Tibial artery (tissue), 4 donors: ENCODE measurements around the gene TAF7.
"Not testable (repeated sequence)": the region's sequence is repeated elsewhere in the genome, so short reads cannot be mapped to it uniquely, and the experiment has no call there.

Experiments
- DNase-seq, 2 donors: peaks; one replicate each; pipeline ENCODE4 v3.0.0-alpha.2; 2019
- H3K27ac ChIP-seq, 2 donors: fragments of 200-600 bp; sonication (generic) in 1 of 2; 1 replicate in 1 of 2; 2 replicates in 1 of 2; pipeline ENCODE4 v1.5.1; 2018 to 2019; ENCODE audit warnings: mild to moderate bottlenecking in 1 of 2
- H3K27me3 ChIP-seq, 2 donors: fragments of 200-600 bp; sonication (generic) in 1 of 2; one replicate each; pipeline versions ENCODE4 v1.5.1 to v1.6.0; 2016 to 2019
- H3K36me3 ChIP-seq, 3 donors: fragments of 200-600 bp; sonication (generic) in 2 of 3; one replicate each; pipeline ENCODE4 v1.5.1; 2016 to 2019; ENCODE audit warnings: mild to moderate bottlenecking in 2 of 3
- H3K4me1 ChIP-seq, 4 donors: fragments of 200-600 bp; sonication (generic) in 2 of 4; 1 replicate in 3 of 4; 2 replicates in 1 of 4; pipeline ENCODE4 v1.5.1; 2016 to 2019
- H3K4me3 ChIP-seq, 2 donors: fragments of 200-600 bp; sonication (generic) in 1 of 2; 1 replicate in 1 of 2; 2 replicates in 1 of 2; pipeline ENCODE4 v1.5.1; 2018 to 2019; ENCODE audit warnings: mild to moderate bottlenecking in 2 of 2
- H3K9me3 ChIP-seq, 3 donors: fragments of 200-600 bp; sonication (generic) in 1 of 3; one replicate each; pipeline ENCODE4 v1.5.1; 2016 to 2019
- CTCF ChIP-seq, 2 experiments: fragments of 200-600 bp in 1 of 2; fragments of 450-650 bp in 1 of 2; IDR thresholded peaks; one replicate each; pipeline ENCODE4 v1.5.1; 2017 to 2019; ENCODE audit warnings: antibody characterized with exemption in 2 of 2, mild to moderate bottlenecking in 1 of 2, moderate library complexity in 1 of 2
- intact Hi-C: fragments of 100-400 bp; cut with DNase I; formaldehyde crosslinking; loops from one replicate; pipeline ENCODE4 v1.15.0; 2023; ENCODE audit warnings: low total_unique reads

TAF7 gene

GRCh38 chr5:141354900-141355469 is 34.4 kb upstream of the TAF7 start, which contains the start of gene PCDHGA4:
PCDHGA4 (plus strand) TSS chr5:141355021; CDS start chr5:141355108, 87 bp downstream.
- H3K27me3 ChIP-seq: peaks cover 0 to 3% of the 10 kb centered on the region in 2 donors
- intact Hi-C loops: no loop called here
- no peak for TF ChIP-seq CTCF (IDR thresholded peaks at IDR 0.05)
- H3K9me3 ChIP-seq: peaks cover 0 to 100% (median 88%) of the 10 kb centered on the region in 3 donors
- peak within 1 kb of the TSS; percentile 32 to 43 for H3K4me3 ChIP-seq
- H3K4me1 ChIP-seq: no peaks in the 10 kb centered on the region
- H3K36me3 ChIP-seq: peaks cover 0 to 18% (median 7%) of the 10 kb centered on the region in 3 donors
- no peak within 1 kb of the TSS for H3K27ac ChIP-seq
- DNase-seq: no peak

- Histone ChIP-seq H3K36me3 (peaks cover 0 to 20% (median 14%) of the 10 kb centered on the region in 3 donors), H3K4me3 (no peak overlapping the region), H3K4me1 (no peaks in the 10 kb centered on the region), H3K9me3 (peaks cover 0 to 99% (median 87%) of the 10 kb centered on the region in 3 donors), H3K27me3 (peaks cover 0 to 3% of the 10 kb centered on the region in 2 donors), H3K27ac (no peak overlapping the region)
- intact Hi-C loops: no loop called here
- DNase-seq: no peak
- TF ChIP-seq CTCF (IDR thresholded peaks at IDR 0.05): no peak
These were observed 31.0 kb upstream of the TAF7 start for GRCh38 chr5:141351591-141351990.

GRCh38 chr5:141349917-141350619 is 29.5 kb upstream of the TAF7 start, which contains the start of gene PCDHGB1:
PCDHGB1 (plus strand) TSS chr5:141350099; CDS start chr5:141350261, 162 bp downstream.
- DNase-seq: no peak
- Histone ChIP-seq H3K27ac (no peak within 1 kb of the TSS), H3K9me3 (peaks cover 3 to 99% (median 87%) of the 10 kb centered on the region in 3 donors), H3K4me1 (no peaks in the 10 kb centered on the region), H3K27me3 (peaks cover 0 to 3% of the 10 kb centered on the region in 2 donors), H3K4me3 (peak within 1 kb of the TSS; percentile 20 to 34), H3K36me3 (peaks cover 0 to 20% (median 13%) of the 10 kb centered on the region in 3 donors)
- intact Hi-C loops: no loop called here
- peak; percentile 10 to 23 for TF ChIP-seq CTCF (IDR thresholded peaks at IDR 0.05)

GRCh38 chr5:141346017-141346416 is 25.4 kb upstream of the TAF7 start:
- H3K27ac ChIP-seq, H3K4me3 ChIP-seq, H3K27me3 ChIP-seq, H3K4me1 ChIP-seq, DNase-seq, intact Hi-C loops: not testable (repeated sequence)
- peaks cover 0 to 32% (median 26%) of the 10 kb centered on the region in 3 donors for H3K36me3 ChIP-seq
- peaks cover 6 to 99% (median 81%) of the 10 kb centered on the region in 3 donors for H3K9me3 ChIP-seq

- intact Hi-C loops: no loop called here
- Histone ChIP-seq H3K27me3 (no peaks in the 10 kb centered on the region), H3K36me3 (peaks cover 0 to 32% (median 28%) of the 10 kb centered on the region in 3 donors), H3K9me3 (peaks cover 6 to 99% (median 81%) of the 10 kb centered on the region in 3 donors), H3K4me1 (no peaks in the 10 kb centered on the region), H3K27ac (no peak overlapping the region), H3K4me3 (no peak overlapping the region)
- no peak for DNase-seq
- no peak for TF ChIP-seq CTCF (IDR thresholded peaks at IDR 0.05)
These were observed 24.7 kb upstream of the TAF7 start for GRCh38 chr5:141345327-141345726.

- H3K4me3 ChIP-seq: peak overlapping the region; percentile 5 to 28
- intact Hi-C loops: no loop called here
These were observed 23.4 kb upstream of the TAF7 start for GRCh38 chr5:141343953-141344463.

More at GRCh38 chr5:141343953-141344463, 23.4 kb upstream of the TAF7 start:
- TF ChIP-seq CTCF (IDR thresholded peaks at IDR 0.05): no peak
- no peak overlapping the region for H3K27ac ChIP-seq
- H3K27me3 ChIP-seq: no peaks in the 10 kb centered on the region
- H3K9me3 ChIP-seq: peaks cover 6 to 99% (median 81%) of the 10 kb centered on the region in 3 donors
- H3K4me1 ChIP-seq: no peaks in the 10 kb centered on the region
- no peak for DNase-seq
- H3K36me3 ChIP-seq: peaks cover 0 to 36% (median 27%) of the 10 kb centered on the region in 3 donors
